Astrocyte (in vitro differentiated cells and primary cell): Measurements from ENCODE around the gene PTTG2.

ENCODE experiments used
- CTCF ChIP-seq: IDR thresholded peaks from 2 replicates; pipeline ENCODE4 v1.5.1; 2011; ENCODE audit warnings: low read depth, mild to moderate bottlenecking, inconsistent platforms, low read length, moderate library complexity; ENCODE audit not compliant: insufficient read depth
- EZH2 ChIP-seq: IDR thresholded peaks from 2 replicates; pipeline ENCODE4 v1.6.1; 2012; ENCODE audit warnings: mild to moderate bottlenecking, low read length, inconsistent platforms; ENCODE audit not compliant: insufficient read depth

- TF ChIP-seq CTCF: no peak
- TF ChIP-seq EZH2: no peak
Measured at GRCh38 chr4:38008571-38009021, 48.4 kb downstream of the PTTG2 start.
